Tibial nerve (tissue), 4 donors: ENCODE results near the gene ATN1. TPM values are rescaled to one million over a fixed set of nuclear protein-coding genes. Genes with fewer than 3 reads are reported as not detected.

ENCODE experiments used
- DNase-seq, 2 donors: peaks; one replicate each; pipeline ENCODE4 v3.0.0-alpha.2; 2019; ENCODE audit warnings: low spot score in 2 of 2
- H3K27ac ChIP-seq, 4 donors: fragments of 200-600 bp; sonication (generic) in 3 of 4; one replicate each; pipeline ENCODE4 v1.5.1; 2017 to 2019; ENCODE audit warnings: mild to moderate bottlenecking in 1 of 4
- H3K27me3 ChIP-seq, 2 donors: fragments of 200-600 bp; sonication (generic) in 1 of 2; one replicate each; pipeline versions ENCODE4 v1.5.1 to v1.6.0; 2017 to 2019
- H3K36me3 ChIP-seq, 3 donors: fragments of 200-600 bp; sonication (generic); one replicate each; pipeline ENCODE4 v1.5.1; 2018 to 2019
- H3K4me1 ChIP-seq, 4 donors: fragments of 200-600 bp; sonication (generic) in 3 of 4; one replicate each; pipeline ENCODE4 v1.5.1; 2017 to 2019
- H3K4me3 ChIP-seq, 4 donors: fragments of 200-600 bp; sonication (generic) in 3 of 4; one replicate each; pipeline ENCODE4 v1.5.1; 2017 to 2019; ENCODE audit warnings: mild to moderate bottlenecking in 1 of 4, moderate library complexity in 1 of 4
- H3K9me3 ChIP-seq, 4 donors: fragments of 200-600 bp; sonication (generic) in 3 of 4; one replicate each; pipeline ENCODE4 v1.5.1; 2017 to 2019
- CTCF ChIP-seq, 5 experiments: fragments of 200-600 bp in 3 of 5; fragments of 450-650 bp in 2 of 5; sonication (generic) in 3 of 5; IDR thresholded peaks; one replicate each; pipeline ENCODE4 v1.5.1; 2016 to 2019; ENCODE audit warnings: antibody characterized with exemption in 5 of 5, mild to moderate bottlenecking in 3 of 5, moderate library complexity in 2 of 5
- EP300 ChIP-seq, 2 donors: sonication (generic); formaldehyde crosslinking; IDR thresholded peaks; one replicate each; pipeline ENCODE4 v1.6.1; 2017; ENCODE audit warnings: antibody characterized with exemption in 2 of 2, mild to moderate bottlenecking in 1 of 2
- POLR2A ChIP-seq, 2 donors: fragments of 450-650 bp; IDR thresholded peaks; one replicate each; pipeline ENCODE4 v1.6.1; 2017; ENCODE audit warnings: antibody characterized with exemption in 2 of 2, mild to moderate bottlenecking in 2 of 2, moderate library complexity in 2 of 2
- WGBS, 2 donors: methylation state at CpG; one replicate each; pipeline ENCODE4 v1.1.5; 2018; 5-methylcytosine and 5-hydroxymethylcytosine counted together
- total RNA-seq, 4 donors: library from RNA; depleted of rRNA; stranded (reverse); fragments of >200 nt; gene quantifications; one replicate each; pipeline ENCODE4 v1.1.0, GENCODE V29; 2016

ATN1 gene
- total RNA-seq, 4 donors from 2014 or later = 92.2 to 260 (median 123) TPM

- DNase-seq = no peak
- H3K27me3 ChIP-seq = no peaks in the 10 kb centered on the region
- 60 to 72% methylated on average over 4 of the region's 4 CpGs for WGBS, 2 donors
- H3K27ac ChIP-seq = peak overlapping the region in 3 of 4 donors; percentile 9 to 86 (median 29)
- H3K4me1 ChIP-seq = peaks cover 0 to 67% (median 38%) of the 10 kb centered on the region in 4 donors
- H3K9me3 ChIP-seq = no peaks in the 10 kb centered on the region
- H3K36me3 ChIP-seq = peaks cover 0 to 43% (median 28%) of the 10 kb centered on the region in 3 donors
- no peak overlapping the region for H3K4me3 ChIP-seq
- TF ChIP-seq POLR2A (IDR thresholded peaks at IDR 0.05) = no peak
- no peak for TF ChIP-seq EP300 (IDR thresholded peaks at IDR 0.05)
- no peak for TF ChIP-seq CTCF (IDR thresholded peaks at IDR 0.05)
Observed at GRCh38 chr12:6965714-6966113, 38.0 kb downstream of the ATN1 start.

GRCh38 chr12:6966351-6966750, 38.6 kb downstream of the ATN1 start:
- peaks cover 0 to 62% (median 33%) of the 10 kb centered on the region in 4 donors for H3K4me1 ChIP-seq
- no peaks in the 10 kb centered on the region for H3K9me3 ChIP-seq
- DNase-seq = no peak
- H3K27ac ChIP-seq = no peak overlapping the region
- no peaks in the 10 kb centered on the region for H3K27me3 ChIP-seq
- peaks cover 0 to 43% (median 28%) of the 10 kb centered on the region in 3 donors for H3K36me3 ChIP-seq
- H3K4me3 ChIP-seq = no peak overlapping the region
- TF ChIP-seq EP300 (IDR thresholded peaks at IDR 0.05) (no peak), CTCF (IDR thresholded peaks at IDR 0.05) (no peak), POLR2A (IDR thresholded peaks at IDR 0.05) (no peak)
- 77 to 85% methylated on average over 7 of the region's 7 CpGs for WGBS, 2 donors

GRCh38 chr12:6967651-6968100, 39.9 kb downstream of the ATN1 start:
- Histone ChIP-seq H3K36me3 (peaks cover 0 to 43% (median 28%) of the 10 kb centered on the region in 3 donors), H3K27ac (no peak overlapping the region), H3K4me1 (peaks cover 0 to 62% (median 32%) of the 10 kb centered on the region in 4 donors), H3K27me3 (no peaks in the 10 kb centered on the region), H3K4me3 (no peak overlapping the region), H3K9me3 (no peaks in the 10 kb centered on the region)
- TF ChIP-seq CTCF (IDR thresholded peaks at IDR 0.05) = no peak
- TF ChIP-seq EP300 (IDR thresholded peaks at IDR 0.05) = no peak
- no peak for TF ChIP-seq POLR2A (IDR thresholded peaks at IDR 0.05)
- DNase-seq = no peak
- WGBS, 2 donors = 90% methylated on average over 10 of the region's 10 CpGs

GRCh38 chr12:6968426-6968825, 40.7 kb downstream of the ATN1 start:
- Histone ChIP-seq H3K27me3 (no peaks in the 10 kb centered on the region), H3K36me3 (peaks cover 0 to 43% (median 28%) of the 10 kb centered on the region in 3 donors), H3K9me3 (no peaks in the 10 kb centered on the region), H3K4me1 (peaks cover 0 to 55% (median 31%) of the 10 kb centered on the region in 4 donors), H3K4me3 (no peak overlapping the region), H3K27ac (no peak overlapping the region)
- TF ChIP-seq CTCF (IDR thresholded peaks at IDR 0.05) = no peak
- no peak for TF ChIP-seq EP300 (IDR thresholded peaks at IDR 0.05)
- TF ChIP-seq POLR2A (IDR thresholded peaks at IDR 0.05) = no peak
- 84 to 87% methylated on average over 9 of the region's 9 CpGs for WGBS, 2 donors
- DNase-seq = no peak

- DNase-seq = no peak
- TF ChIP-seq EP300 (IDR thresholded peaks at IDR 0.05) (no peak), POLR2A (IDR thresholded peaks at IDR 0.05) (no peak), CTCF (IDR thresholded peaks at IDR 0.05) (no peak)
- H3K27ac ChIP-seq = peak overlapping the region; percentile 81 to 93 (median 91)
- peaks cover 0 to 56% (median 28%) of the 10 kb centered on the region in 3 donors for H3K36me3 ChIP-seq
- peaks cover 0 to 38% (median 28%) of the 10 kb centered on the region in 4 donors for H3K4me1 ChIP-seq
- no peaks in the 10 kb centered on the region for H3K27me3 ChIP-seq
- WGBS, 2 donors = 0% methylated on average over 15 to 23 of the region's 31 CpGs
- H3K9me3 ChIP-seq = no peaks in the 10 kb centered on the region
- peak overlapping the region; percentile 85 to 91 (median 90) for H3K4me3 ChIP-seq
Observed at GRCh38 chr12:6970096-6970527, 42.4 kb downstream of the ATN1 start.
